Neuronal stem cell (in vitro differentiated cells): ENCODE results near the gene ALPI.
A peak's percentile ranks its signal among the peaks of the same experiment; 100 is the strongest.

Experiments
- DNase-seq: peaks from one replicate; pipeline ENCODE4 v3.0.0-alpha.2; 2013; ENCODE audit warnings: low spot score
- H2AFZ ChIP-seq: one replicate; pipeline ENCODE4 v1.6.1; 2013; ENCODE audit warnings: mild to moderate bottlenecking, low read length, inconsistent platforms
- H2AK5ac ChIP-seq: 2 replicates; pipeline ENCODE4 v1.6.1; 2013; ENCODE audit warnings: low read depth, mild to moderate bottlenecking, inconsistent platforms, low read length, moderate library complexity, mixed read lengths
- H2BK120ac ChIP-seq: 2 replicates; pipeline ENCODE4 v1.6.1; 2013; ENCODE audit warnings: low read depth, mild to moderate bottlenecking, inconsistent platforms, low read length, moderate library complexity, mixed read lengths
- H2BK12ac ChIP-seq: one replicate; pipeline ENCODE4 v1.6.1; 2013; ENCODE audit warnings: low read length, inconsistent platforms
- H2BK15ac ChIP-seq: 2 replicates; pipeline ENCODE4 v1.6.1; 2013; ENCODE audit warnings: mild to moderate bottlenecking, low read length, inconsistent platforms, mixed read lengths
- H2BK5ac ChIP-seq: one replicate; pipeline ENCODE4 v1.6.1; 2013; ENCODE audit warnings: inconsistent platforms, mild to moderate bottlenecking, low read length, moderate library complexity
- H3K14ac ChIP-seq: one replicate; pipeline ENCODE4 v1.6.1; 2013; ENCODE audit warnings: low read length, inconsistent platforms
- H3K18ac ChIP-seq: 2 replicates; pipeline ENCODE4 v1.6.1; 2013; ENCODE audit warnings: low read length, inconsistent platforms
- H3K23ac ChIP-seq: 2 replicates; pipeline ENCODE4 v1.6.1; 2013; ENCODE audit warnings: low read depth, mild to moderate bottlenecking, mixed read lengths, low read length, inconsistent platforms; ENCODE audit not compliant: poor library complexity
- H3K27ac ChIP-seq: replicated peaks from 3 replicates; pipeline ENCODE4 v1.5.1; 2013; ENCODE audit warnings: low read length, inconsistent platforms
- H3K27me3 ChIP-seq, 3 experiments: 2 replicates each; pipeline ENCODE4 v1.6.1; 2013; ENCODE audit warnings: low read length in 3 of 3, mild to moderate bottlenecking in 2 of 3, inconsistent platforms in 1 of 3, low read depth in 1 of 3, mixed read lengths in 1 of 3, moderate library complexity in 1 of 3; ENCODE audit not compliant: control insufficient read depth in 3 of 3, insufficient read depth in 3 of 3
- H3K36me3 ChIP-seq, 2 donors: replicated peaks in 1 of 2; 2 replicates each; pipeline ENCODE4 v1.6.1; 2013; ENCODE audit warnings: low read length in 2 of 2; ENCODE audit not compliant: control insufficient read depth in 2 of 2, insufficient read depth in 2 of 2
- H3K4ac ChIP-seq: 2 replicates; pipeline ENCODE4 v1.6.1; 2013; ENCODE audit warnings: inconsistent platforms, mild to moderate bottlenecking, low read length, moderate library complexity
- H3K4me1 ChIP-seq, 2 donors: 1 replicate in 1 of 2; 2 replicates in 1 of 2; pipeline ENCODE4 v1.6.1; 2013; ENCODE audit warnings: low read length in 2 of 2, low read depth in 1 of 2; ENCODE audit not compliant: control insufficient read depth in 2 of 2, insufficient read depth in 1 of 2
- H3K4me2 ChIP-seq: one replicate; pipeline ENCODE4 v1.6.1; 2013; ENCODE audit warnings: mild to moderate bottlenecking, low read length, inconsistent platforms; ENCODE audit not compliant: insufficient read depth, poor library complexity, severe bottlenecking
- H3K4me3 ChIP-seq, 2 donors: 2 replicates each; pipeline ENCODE4 v1.5.1; 2013; ENCODE audit warnings: low read length in 2 of 2, mild to moderate bottlenecking in 2 of 2, inconsistent platforms in 1 of 2, moderate library complexity in 1 of 2
- H3K79me1 ChIP-seq: one replicate; pipeline ENCODE4 v1.6.1; 2013; ENCODE audit warnings: low read depth, mild to moderate bottlenecking, inconsistent platforms, low read length, moderate library complexity
- H3K9ac ChIP-seq: one replicate; pipeline ENCODE4 v1.6.1; 2013; ENCODE audit warnings: mild to moderate bottlenecking, low read depth, low read length, inconsistent platforms; ENCODE audit not compliant: poor library complexity
- H3K9me3 ChIP-seq, 2 donors: replicated peaks in 1 of 2; 2 replicates each; pipeline versions ENCODE3 to v1.6.1; 2013; ENCODE audit warnings: low read length in 2 of 2, mild to moderate bottlenecking in 2 of 2, inconsistent platforms in 1 of 2, low read depth in 1 of 2, mixed read lengths in 1 of 2, moderate library complexity in 1 of 2; ENCODE audit not compliant: control insufficient read depth in 2 of 2, insufficient read depth in 1 of 2
- H4K8ac ChIP-seq: one replicate; pipeline ENCODE4 v1.6.1; 2013; ENCODE audit warnings: low read depth, mild to moderate bottlenecking, inconsistent platforms, low read length, moderate library complexity
- H4K91ac ChIP-seq: one replicate; pipeline ENCODE4 v1.6.1; 2013; ENCODE audit warnings: low read length, low read depth, mild to moderate bottlenecking, inconsistent platforms; ENCODE audit not compliant: poor library complexity
- WGBS, 2 donors: extraction: QIAGEN DNeasy Blood & Tissue Kit; methylation state at CpG; one replicate each; pipeline ENCODE4 v1.1.7; 2013; ENCODE audit warnings: missing lambda C conversion rate in 2 of 2, mixed read lengths in 1 of 2; ENCODE audit not compliant: insufficient read length in 2 of 2, insufficient replicate concordance in 1 of 2; ENCODE audit errors: extremely low coverage in 2 of 2; 5-methylcytosine and 5-hydroxymethylcytosine counted together

ALPI gene

GRCh38 chr2:232456296-232457120, 555 bp downstream of the ALPI start:
- Histone ChIP-seq H3K4me3 (no peak overlapping the region), H2AFZ (no peak overlapping the region), H4K8ac (no peak overlapping the region), H3K4me1 (no peaks in the 10 kb centered on the region), H3K4me2 (no peak overlapping the region), H3K4ac (no peak overlapping the region), H3K23ac (peak overlapping the region; percentile 85), H3K27me3 (peaks cover 0 to 36% (median 0%) of the 10 kb centered on the region in 3 experiments), H3K79me1 (peaks cover 3% of the 10 kb centered on the region), H2BK15ac (peak overlapping the region; percentile 81), H2BK120ac (no peak overlapping the region), H4K91ac (no peak overlapping the region), H3K18ac (no peak overlapping the region), H2AK5ac (peak overlapping the region; percentile 25), H3K9ac (peak overlapping the region; percentile 44), H2BK5ac (peak overlapping the region; percentile 29), H3K9me3 (no peaks in the 10 kb centered on the region), H3K36me3 (no peaks in the 10 kb centered on the region), H3K14ac (peak overlapping the region; percentile 75), H3K27ac (no peak overlapping the region), H2BK12ac (no peak overlapping the region)
- no CpG with 5 or more reads among the region's 27 CpGs for WGBS, 2 donors
- DNase-seq: no peak

GRCh38 chr2:232457121-232458011, 1.4 kb downstream of the ALPI start:
- peak overlapping the region; percentile 44 for H3K9ac ChIP-seq
- peaks cover 3% of the 10 kb centered on the region for H3K79me1 ChIP-seq
- H3K23ac ChIP-seq: peak overlapping the region; percentile 85
- no CpG with 5 or more reads among the region's 21 CpGs for WGBS, 2 donors
- H2AK5ac ChIP-seq: peak overlapping the region; percentile 88
- H3K9me3 ChIP-seq: no peaks in the 10 kb centered on the region
- H3K14ac ChIP-seq: peak overlapping the region; percentile 75
- H3K36me3 ChIP-seq: no peaks in the 10 kb centered on the region
- H2BK120ac ChIP-seq: no peak overlapping the region
- no peak overlapping the region for H2AFZ ChIP-seq
- H3K27ac ChIP-seq: no peak overlapping the region
- no peak overlapping the region for H4K8ac ChIP-seq
- peaks cover 0 to 37% (median 0%) of the 10 kb centered on the region in 3 experiments for H3K27me3 ChIP-seq
- peak overlapping the region; percentile 33 for H2BK15ac ChIP-seq
- H3K4me2 ChIP-seq: no peak overlapping the region
- peak overlapping the region; percentile 76 for H3K18ac ChIP-seq
- H2BK12ac ChIP-seq: peak overlapping the region; percentile 84
- no peak overlapping the region for H4K91ac ChIP-seq
- no peaks in the 10 kb centered on the region for H3K4me1 ChIP-seq
- no peak overlapping the region for H3K4me3 ChIP-seq
- no peak for DNase-seq
- H2BK5ac ChIP-seq: no peak overlapping the region
- no peak overlapping the region for H3K4ac ChIP-seq

GRCh38 chr2:232458051-232458660, 2.2 kb downstream of the ALPI start:
- Histone ChIP-seq H3K23ac (peak overlapping the region; percentile 86), H4K8ac (no peak overlapping the region), H3K14ac (peak overlapping the region; percentile 56), H3K27ac (no peak overlapping the region), H2BK12ac (no peak overlapping the region), H3K9me3 (no peaks in the 10 kb centered on the region), H2AK5ac (peak overlapping the region; percentile 92), H3K4me2 (no peak overlapping the region), H3K79me1 (peaks cover 3% of the 10 kb centered on the region), H2BK15ac (no peak overlapping the region), H3K27me3 (peaks cover 0 to 41% (median 0%) of the 10 kb centered on the region in 3 experiments), H3K4me3 (peak overlapping the region in 1 of 2 donors; percentile 44), H3K36me3 (no peaks in the 10 kb centered on the region), H2BK120ac (no peak overlapping the region), H4K91ac (no peak overlapping the region), H3K18ac (peak overlapping the region; percentile 80), H3K4me1 (no peaks in the 10 kb centered on the region), H3K9ac (no peak overlapping the region), H2AFZ (no peak overlapping the region), H2BK5ac (peak overlapping the region; percentile 82), H3K4ac (no peak overlapping the region)
- no peak for DNase-seq
- WGBS, 2 donors: no CpG with 5 or more reads among the region's 25 CpGs
